Left lobe of liver (tissue), 2 donors: ENCODE data around the gene TMEM9B. TPM values are rescaled to one million over a fixed set of nuclear protein-coding genes. Genes with fewer than 3 reads are reported as not detected.
"Not testable (repeated sequence)": the region's sequence is repeated elsewhere in the genome, so short reads cannot be mapped to it uniquely, and the experiment has no call there.

Experiments used
- ATAC-seq: fragments of 200-7000 bp; cut with Tn5 transposase; one replicate; pipeline ENCODE4 v1.9.1; 2020; ENCODE audit warnings: mild to moderate bottlenecking, moderate library complexity
- DNase-seq: peaks from one replicate; pipeline ENCODE4 v3.0.0-alpha.2; 2020; ENCODE audit warnings: low spot score
- total RNA-seq: library from RNA; stranded (reverse); gene quantifications from one replicate; pipeline ENCODE4 v1.2.1, GENCODE V29; 2021
- donor health status: DM: no; HTN: no; CAD: no; lungs with moderate emphysema.
- donor health status: DM: no; HTN: yes; CAD: no.

TMEM9B gene
- total RNA-seq, 1 donor from 2014 or later = 13.8 TPM

GRCh38 chr11:8979365-8979764, 15.1 kb upstream of the TMEM9B start:
- not testable (repeated sequence) for ATAC-seq, DNase-seq

- DNase-seq (no peak), ATAC-seq (no peak)
Observed at GRCh38 chr11:8973121-8973520, 8.9 kb upstream of the TMEM9B start.

GRCh38 chr11:8971924-8972316, 7.7 kb upstream of the TMEM9B start:
- no peak for DNase-seq

GRCh38 chr11:8971196-8971923, 7.1 kb upstream of the TMEM9B start:
- DNase-seq (no peak), ATAC-seq (no peak)

More at GRCh38 chr11:8971924-8972316, 7.7 kb upstream of the TMEM9B start:
- ATAC-seq = no peak

GRCh38 chr11:8967184-8967583, 2.9 kb upstream of the TMEM9B start:
- ATAC-seq (no peak), DNase-seq (no peak)

GRCh38 chr11:8963569-8964323, 496 bp downstream of the TMEM9B start:
- peak; percentile 87 for DNase-seq
- ATAC-seq = peak; percentile 81

GRCh38 chr11:8962841-8963240, 1.4 kb downstream of the TMEM9B start:
- no peak for DNase-seq
- ATAC-seq = no peak

GRCh38 chr11:8961401-8961800, 2.8 kb downstream of the TMEM9B start:
- ATAC-seq = no peak
- DNase-seq = no peak

- no peak for DNase-seq
- peak; percentile 43 for ATAC-seq
Observed at GRCh38 chr11:8959546-8960166, 4.6 kb downstream of the TMEM9B start.

GRCh38 chr11:8956860-8957259, 7.4 kb downstream of the TMEM9B start:
- ATAC-seq = no peak
- DNase-seq = no peak

- DNase-seq (no peak), ATAC-seq (no peak)
Observed at GRCh38 chr11:8948886-8949285, 15.4 kb downstream of the TMEM9B start.

- ATAC-seq (no peak), DNase-seq (no peak)
Observed at GRCh38 chr11:8947230-8947943, 16.9 kb downstream of the TMEM9B start.

GRCh38 chr11:8942518-8943066, 21.6 kb downstream of the TMEM9B start, which contains the start of gene ASCL3:
ASCL3 (minus strand) TSS chr11:8943016; CDS start chr11:8938161, 4,855 bp downstream.
- ATAC-seq (no peak), DNase-seq (no peak)

GRCh38 chr11:8941341-8942103, 22.7 kb downstream of the TMEM9B start:
- ATAC-seq (peak; percentile 40), DNase-seq (no peak)

GRCh38 chr11:8937659-8938058, 26.6 kb downstream of the TMEM9B start:
- DNase-seq (no peak), ATAC-seq (no peak)

GRCh38 chr11:8937159-8937558, 27.1 kb downstream of the TMEM9B start:
- ATAC-seq (no peak), DNase-seq (no peak)

GRCh38 chr11:8935789-8936188, 28.5 kb downstream of the TMEM9B start:
- not testable (repeated sequence) for ATAC-seq, DNase-seq

- no peak for DNase-seq
- no peak for ATAC-seq
Observed at GRCh38 chr11:8934742-8935488, 29.3 kb downstream of the TMEM9B start.

GRCh38 chr11:8933931-8934330, 30.3 kb downstream of the TMEM9B start:
- no peak for DNase-seq
- no peak for ATAC-seq
